Measurements from ENCODE around the gene CCDC70.
"Not testable (repeated sequence)": the region's sequence is repeated elsewhere in the genome, so short reads cannot be mapped to it uniquely, and the experiment has no call there.

The CCDC70 gene

GRCh38 chr13:51861723-51862300 is at the start of gene CCDC70:
TSS of gene CCDC70 (plus strand) at chr13:51861969. CDS start at chr13:51865412, 3,443 bp downstream.
- DNase-seq, result no peak

- no peak for DNase-seq
Observed at GRCh38 chr13:51814071-51814470, 47.7 kb upstream of the CCDC70 start.

GRCh38 chr13:51814825-51815650 is 46.7 kb upstream of the CCDC70 start:
- no peak for DNase-seq

- DNase-seq, result no peak
Observed at GRCh38 chr13:51815848-51816247, 45.9 kb upstream of the CCDC70 start.

- DNase-seq, result no peak
Observed at GRCh38 chr13:51816604-51817249, 45.0 kb upstream of the CCDC70 start.

- DNase-seq, result no peak
Observed at GRCh38 chr13:51817717-51818116, 44.1 kb upstream of the CCDC70 start.

GRCh38 chr13:51818276-51818675 is 43.5 kb upstream of the CCDC70 start:
- no peak for DNase-seq

GRCh38 chr13:51818781-51819511 is 42.8 kb upstream of the CCDC70 start:
- DNase-seq, result no peak

- DNase-seq, result no peak
Observed at GRCh38 chr13:51819544-51819943, 42.2 kb upstream of the CCDC70 start.

GRCh38 chr13:51820016-51820597 is 41.7 kb upstream of the CCDC70 start:
- DNase-seq, result no peak

- DNase-seq, result no peak
Observed at GRCh38 chr13:51821606-51822005, 40.2 kb upstream of the CCDC70 start.

- DNase-seq, result no peak
Observed at GRCh38 chr13:51822106-51822815, 39.5 kb upstream of the CCDC70 start.

- DNase-seq, result no peak
Observed at GRCh38 chr13:51823359-51823758, 38.4 kb upstream of the CCDC70 start.

- DNase-seq, result no peak
Observed at GRCh38 chr13:51823863-51824262, 37.9 kb upstream of the CCDC70 start.

GRCh38 chr13:51824712-51825111 is 37.1 kb upstream of the CCDC70 start:
- not testable (repeated sequence) for DNase-seq

- DNase-seq, result no peak
Observed at GRCh38 chr13:51825165-51825592, 36.6 kb upstream of the CCDC70 start.

- DNase-seq, result no peak
Observed at GRCh38 chr13:51825681-51826254, 36.0 kb upstream of the CCDC70 start.

GRCh38 chr13:51826606-51827005 is 35.2 kb upstream of the CCDC70 start:
- no peak for DNase-seq

GRCh38 chr13:51827254-51827653 is 34.5 kb upstream of the CCDC70 start:
- no peak for DNase-seq

- no peak for DNase-seq
Observed at GRCh38 chr13:51828730-51829567, 32.8 kb upstream of the CCDC70 start.

- no peak for DNase-seq
Observed at GRCh38 chr13:51829568-51829899, 32.2 kb upstream of the CCDC70 start.
